HCT116 (cell line): ENCODE data around the gene TTLL6. TPM values are rescaled to one million over a fixed set of nuclear protein-coding genes. Genes with fewer than 3 reads are reported as not detected.

Experiments
- ATAC-seq: fragments of 200-7000 bp; cut with Tn5 transposase; 2 replicates; pipeline ENCODE4 v1.9.1; 2020; ENCODE audit warnings: mild to moderate bottlenecking, moderate library complexity
- BruUV-seq: library from RNA; stranded (reverse); fragments of 400-500 nt; replicated peaks from 2 replicates; lab custom pipeline; 2021; lab: Mats Ljungman, UMichigan
- CTCF ChIA-PET: fragments of 300-600 bp; sonication (Branson Sonifier 250); formaldehyde crosslinking; loops from one replicate; lab custom pipeline; 2021; ENCODE audit warnings: antibody characterized with exemption; lab: Charles Lee
- POLR2A ChIA-PET: fragments of 300-600, 350-600 bp; sonication (Branson Sonifier 250); formaldehyde crosslinking; loops from one replicate; lab custom pipeline; 2021; ENCODE audit warnings: antibody characterized with exemption; lab: Charles Lee
- RAD21 ChIA-PET, 2 experiments: fragments of 300-600 bp; sonication (Branson Sonifier 250); formaldehyde crosslinking; loops; one replicate each; lab custom pipeline; 2023; ENCODE audit warnings: low total read pairs in 2 of 2; ENCODE audit not compliant: uncharacterized antibody in 2 of 2, unreplicated experiment in 2 of 2, low non-redundant PET in 1 of 2; lab: Charles Lee
- DNase-seq: peaks from one replicate; pipeline ENCODE4 v3.0.0-alpha.2; 2010; ENCODE audit warnings: low read depth, low spot score
- H2AFZ ChIP-seq: fragments of 200-600 bp; shearing (Covaris generic), sonication (generic); 2 replicates; pipeline ENCODE4 v1.6.1; 2017; ENCODE audit warnings: low read depth, mixed run types, mixed read lengths, antibody characterized with exemption, low read length; ENCODE audit not compliant: poor library complexity, severe bottlenecking
- H3K27ac ChIP-seq: 2 replicates; pipeline ENCODE4 v1.5.1; 2012; ENCODE audit warnings: low read depth, low read length
- H3K27me3 ChIP-seq: fragments of 200-600 bp; sonication (generic); 2 replicates; pipeline ENCODE4 v1.6.1; 2016; ENCODE audit warnings: mixed run types, low read length, mixed read lengths; ENCODE audit not compliant: insufficient read depth
- H3K36me3 ChIP-seq, 2 experiments: fragments of 200-500 bp in 1 of 2; fragments of 200-600 bp in 1 of 2; sonication (Bioruptor generic) in 1 of 2; sonication (generic) in 1 of 2; 2 replicates each; pipeline versions ENCODE4 v1.5.1 to v1.6.1; 2014 to 2016; ENCODE audit warnings: low read length in 2 of 2, inconsistent platforms in 1 of 2, mixed read lengths in 1 of 2, mixed run types in 1 of 2; ENCODE audit not compliant: insufficient read depth in 2 of 2, control insufficient read depth in 1 of 2
- H3K4me1 ChIP-seq, 2 experiments: fragments of 200-600 bp in 1 of 2; sonication (generic) in 1 of 2; 2 replicates each; pipeline versions ENCODE4 v1.5.1 to v1.6.1; 2012 to 2017; ENCODE audit warnings: low read length in 2 of 2, inconsistent platforms in 1 of 2, mild to moderate bottlenecking in 1 of 2, mixed read lengths in 1 of 2, mixed run types in 1 of 2, moderate library complexity in 1 of 2; ENCODE audit not compliant: insufficient read depth in 2 of 2, control insufficient read depth in 1 of 2
- H3K4me2 ChIP-seq: fragments of 200-600 bp; sonication (generic); 2 replicates; pipeline ENCODE4 v1.6.1; 2017; ENCODE audit warnings: mixed run types, low read length, mixed read lengths
- H3K4me3 ChIP-seq, 2 experiments: fragments of 200-600 bp in 1 of 2; sonication (generic) in 1 of 2; replicated peaks in 1 of 2; 2 replicates each; pipeline ENCODE4 v1.5.1; 2011 to 2016; ENCODE audit warnings: low read length in 2 of 2, control low read depth in 1 of 2, low read depth in 1 of 2, mild to moderate bottlenecking in 1 of 2, mixed read lengths in 1 of 2, mixed run types in 1 of 2
- H3K79me2 ChIP-seq: fragments of 200-600 bp; sonication (generic); 2 replicates; pipeline ENCODE4 v1.6.1; 2017; ENCODE audit warnings: mild to moderate bottlenecking, mixed run types, low read length, moderate library complexity, mixed read lengths; ENCODE audit not compliant: insufficient read depth
- H3K9ac ChIP-seq: fragments of 200-600 bp; sonication (generic); 2 replicates; pipeline ENCODE4 v1.6.1; 2016; ENCODE audit warnings: low read length, mixed read lengths
- H3K9me2 ChIP-seq: fragments of 200-600 bp; sonication (generic), shearing (Covaris generic); 2 replicates; pipeline ENCODE4 v1.6.1; 2017; ENCODE audit warnings: mixed run types, mild to moderate bottlenecking, moderate library complexity; ENCODE audit not compliant: insufficient read depth
- H3K9me3 ChIP-seq, 2 experiments: fragments of 200-500 bp in 1 of 2; fragments of 200-600 bp in 1 of 2; sonication (Bioruptor generic) in 1 of 2; sonication (generic) in 1 of 2; 2 replicates each; pipeline ENCODE4 v1.6.1; 2014 to 2017; ENCODE audit warnings: low read length in 2 of 2, mixed read lengths in 2 of 2, inconsistent platforms in 1 of 2, low read depth in 1 of 2, mild to moderate bottlenecking in 1 of 2, mixed run types in 1 of 2, moderate library complexity in 1 of 2; ENCODE audit not compliant: control insufficient read depth in 1 of 2, insufficient read depth in 1 of 2
- H4K20me1 ChIP-seq: fragments of 200-600 bp; sonication (generic), shearing (Covaris generic); 2 replicates; pipeline ENCODE4 v1.6.1; 2017; ENCODE audit warnings: mixed run types, mild to moderate bottlenecking, moderate library complexity; ENCODE audit not compliant: insufficient read depth
- ATF3 ChIP-seq: IDR thresholded peaks from 2 replicates; pipeline ENCODE4 v1.6.1; 2012
- CEBPB ChIP-seq: IDR thresholded peaks from 2 replicates; pipeline ENCODE4 v1.6.1; 2012; ENCODE audit warnings: low read depth
- EGR1 ChIP-seq: IDR thresholded peaks from 2 replicates; pipeline ENCODE4 v1.6.1; 2012; ENCODE audit warnings: low read depth
- EZH2 ChIP-seq: fragments of 200-600 bp; sonication (generic); IDR thresholded peaks from 2 replicates; pipeline ENCODE4 v1.6.1; 2017; ENCODE audit warnings: antibody characterized with exemption, mixed run types
- FOSL1 ChIP-seq: IDR thresholded peaks from 2 replicates; pipeline ENCODE4 v1.6.1; 2012; ENCODE audit warnings: low read depth
- JUND ChIP-seq: IDR thresholded peaks from 2 replicates; pipeline ENCODE4 v1.6.1; 2012
- MAX ChIP-seq: IDR thresholded peaks from 2 replicates; pipeline ENCODE4 v1.6.1; 2012
- RAD21 ChIP-seq: IDR thresholded peaks from 2 replicates; pipeline ENCODE4 v1.6.1; 2012; ENCODE audit warnings: low read depth, mild to moderate bottlenecking
- REST ChIP-seq: IDR thresholded peaks from 2 replicates; pipeline ENCODE4 v1.6.1; 2012; ENCODE audit warnings: low read depth
- SIN3A ChIP-seq: IDR thresholded peaks from 2 replicates; pipeline ENCODE4 v1.6.1; 2012; ENCODE audit warnings: low read depth
- SRF ChIP-seq: IDR thresholded peaks from 2 replicates; pipeline ENCODE4 v1.6.1; 2012; ENCODE audit warnings: low read depth
- TCF7L2 ChIP-seq: IDR thresholded peaks from 2 replicates; pipeline ENCODE4 v1.7.0; 2011; ENCODE audit warnings: borderline replicate concordance, inconsistent platforms; ENCODE audit not compliant: insufficient read depth, insufficient read length; ENCODE audit errors: extremely low read depth
- ZNF274 ChIP-seq: fragments of 200-500 bp; sonication (Bioruptor generic); IDR thresholded peaks from 2 replicates; pipeline ENCODE4 v1.6.1; 2014; ENCODE audit warnings: mild to moderate bottlenecking, low read depth, low read length, inconsistent platforms
- intact Hi-C: fragments of 100-400 bp; cut with micrococcal nuclease; formaldehyde crosslinking; loops from 2 replicates; pipeline ENCODE4 v1.10.0; 2022
- total RNA-seq: library from RNA; stranded (reverse); gene quantifications from one replicate; pipeline ENCODE4 v1.2.1, GENCODE V29; 2021; ENCODE audit not compliant: unreplicated experiment

TTLL6 gene
- total RNA-seq, 1 experiment from 2014 or later: 0.79 TPM

- Histone ChIP-seq H2AFZ (no peak overlapping the region), H3K27ac (no peak overlapping the region), H3K4me1 (no peaks in the 10 kb centered on the region), H3K4me3 (no peak overlapping the region), H3K9me3 (no peaks in the 10 kb centered on the region), H4K20me1 (no peaks in the 10 kb centered on the region), H3K9me2 (no peaks in the 10 kb centered on the region), H3K36me3 (no peaks in the 10 kb centered on the region), H3K9ac (no peak overlapping the region), H3K4me2 (no peak overlapping the region), H3K27me3 (no peaks in the 10 kb centered on the region), H3K79me2 (no peaks in the 10 kb centered on the region)
- ATAC-seq: no peak
- DNase-seq: no peak
- intact Hi-C loops: no loop called here
- ChIA-PET RAD21 (no interaction called here), POLR2A (no interaction called here), CTCF (interaction anchor here (0.9 to 1.2 kb wide), 3 partner anchors 12 to 56 kb away, joined by 3 to 8 read pairs (median 4); partner anchors contain the start of gene PRAC2)
- BruUV-seq: no TSS peak
- TF ChIP-seq MAX: no peak
- no peak for TF ChIP-seq FOSL1
- no peak for TF ChIP-seq EZH2
- TF ChIP-seq SIN3A: no peak
- TF ChIP-seq SRF: no peak
- TF ChIP-seq ZNF274: no peak
- no peak for TF ChIP-seq REST
- no peak for TF ChIP-seq CEBPB
- TF ChIP-seq EGR1: no peak
- TF ChIP-seq ATF3: no peak
- no peak for TF ChIP-seq JUND
- TF ChIP-seq RAD21: no peak
- TF ChIP-seq TCF7L2: no peak
These were observed 37.6 kb downstream of the TTLL6 start for GRCh38 chr17:48779421-48779820.
